GM12892 (cell line): ENCODE measurements around the gene ARHGAP22.

Experiments used
- POLR2A ChIP-seq: IDR thresholded peaks from 2 replicates; pipeline ENCODE4 v1.6.1; 2011; ENCODE audit warnings: low read depth, low read length, control low read depth
- POLR2AphosphoS5 ChIP-seq: IDR thresholded peaks from 2 replicates; pipeline ENCODE4 v1.6.1; 2011; ENCODE audit warnings: low read depth, low read length, control low read depth
- TAF1 ChIP-seq: IDR thresholded peaks from 2 replicates; pipeline ENCODE4 v1.6.1; 2011; ENCODE audit warnings: low read depth, mild to moderate bottlenecking, control low read depth, low read length, borderline replicate concordance

GRCh38 chr10:48520184-48520506 lies 84.7 kb downstream of the ARHGAP22 start:
- no peak for TF ChIP-seq POLR2A
- TF ChIP-seq TAF1: no peak
- TF ChIP-seq POLR2AphosphoS5: no peak
